WTC11 (cell line): ENCODE results near the gene ZNF18. TPM values are rescaled to one million over a fixed set of nuclear protein-coding genes. Genes with fewer than 3 reads are reported as not detected.

Experiments used
- ATAC-seq: fragments of 200-7000 bp; cut with Tn5 transposase; 2 replicates; pipeline ENCODE4 v1.10.0; 2021; ENCODE audit warnings: mild to moderate bottlenecking, moderate library complexity
- CTCF ChIA-PET: fragments of 300-600 bp; sonication (Branson Sonifier 250); formaldehyde crosslinking; loops from one replicate; lab custom pipeline; 2021; ENCODE audit warnings: antibody characterized with exemption; lab: Charles Lee
- POLR2A ChIA-PET: fragments of 350-600 bp; sonication (Branson Sonifier 250); formaldehyde crosslinking; loops from one replicate; lab custom pipeline; 2021; ENCODE audit warnings: antibody characterized with exemption; lab: Charles Lee
- DNase-seq: peaks from one replicate; pipeline ENCODE4 v3.0.0; 2021; ENCODE audit warnings: low spot score
- H3K27ac Mint-ChIP-seq: 2 replicates; pipeline ENCODE4 v1.8.0; 2021; ENCODE audit warnings: mixed read lengths
- H3K27me3 Mint-ChIP-seq: 2 replicates; pipeline ENCODE4 v1.8.0; 2021; ENCODE audit warnings: low read depth, mild to moderate bottlenecking, moderate library complexity, mixed read lengths
- H3K36me3 Mint-ChIP-seq: 2 replicates; pipeline ENCODE4 v1.8.0; 2021; ENCODE audit warnings: mixed read lengths
- H3K4me1 Mint-ChIP-seq: 2 replicates; pipeline ENCODE4 v1.8.0; 2022; ENCODE audit warnings: mixed read lengths
- H3K4me3 Mint-ChIP-seq: 2 replicates; pipeline ENCODE4 v1.8.0; 2021; ENCODE audit warnings: mild to moderate bottlenecking, moderate library complexity, mixed read lengths
- H3K9me3 Mint-ChIP-seq: 2 replicates; pipeline ENCODE4 v1.8.0; 2021; ENCODE audit warnings: mixed read lengths
- CREM ChIP-seq: sonication (generic); formaldehyde crosslinking; IDR thresholded peaks from 2 replicates; pipeline ENCODE4 v1.8.1; 2022; ENCODE audit warnings: mild to moderate bottlenecking, missing genetic modification reagents, moderate library complexity
- GABPB1 ChIP-seq: sonication (generic); formaldehyde crosslinking; IDR thresholded peaks from 2 replicates; pipeline ENCODE4 v1.8.1; 2023; ENCODE audit warnings: mild to moderate bottlenecking, missing genetic modification reagents
- JAZF1 ChIP-seq: fragments of 250-450 bp; sonication (Bioruptor Pico); IDR thresholded peaks from 2 replicates; pipeline ENCODE4 v1.9.0; 2021; ENCODE audit warnings: moderate library complexity, mild to moderate bottlenecking, inconsistent platforms
- MXD4 ChIP-seq: fragments of 250-450 bp; sonication (Bioruptor Pico); IDR thresholded peaks from 2 replicates; pipeline ENCODE4 v1.8.0; 2021; ENCODE audit warnings: mild to moderate bottlenecking, moderate library complexity, borderline replicate concordance
- NFATC4 ChIP-seq: fragments of 250-450 bp; sonication (Bioruptor Pico); IDR thresholded peaks from 2 replicates; pipeline ENCODE4 v1.9.0; 2021; ENCODE audit warnings: mild to moderate bottlenecking
- NFYB ChIP-seq: sonication (generic); formaldehyde crosslinking; conservative IDR thresholded peaks from 2 replicates; pipeline ENCODE4 v1.8.0; 2022; ENCODE audit warnings: low read depth, missing genetic modification reagents
- RELA ChIP-seq: sonication (generic); formaldehyde crosslinking; IDR thresholded peaks from 2 replicates; pipeline ENCODE4 v1.8.1; 2022; ENCODE audit warnings: missing genetic modification reagents, mild to moderate bottlenecking, borderline replicate concordance
- RORB ChIP-seq: fragments of 250-450 bp; sonication (Bioruptor Pico); IDR thresholded peaks from 2 replicates; pipeline ENCODE4 v1.9.0; 2021; ENCODE audit warnings: mild to moderate bottlenecking
- SMAD4 ChIP-seq: sonication (generic); formaldehyde crosslinking; IDR thresholded peaks from 2 replicates; pipeline ENCODE4 v1.8.0; 2022; ENCODE audit warnings: mild to moderate bottlenecking, missing genetic modification reagents
- ZNF263 ChIP-seq: sonication (generic); formaldehyde crosslinking; IDR thresholded peaks from 2 replicates; pipeline ENCODE4 v1.8.1; 2022; ENCODE audit warnings: low read depth, mild to moderate bottlenecking, moderate library complexity, missing genetic modification reagents
- total RNA-seq: library from RNA; stranded (reverse); gene quantifications from 3 replicates; pipeline ENCODE4 v1.2.3, GENCODE V29; 2021
- TF ChIP-seq, protein P1 (sequence below): sonication (generic); formaldehyde crosslinking; IDR thresholded peaks from 2 replicates; pipeline ENCODE4 v1.8.1; 2023; ENCODE audit warnings: mild to moderate bottlenecking, moderate library complexity, missing genetic modification reagents
- TF ChIP-seq, protein P2 (sequence below): sonication (generic); formaldehyde crosslinking; IDR thresholded peaks from 2 replicates; pipeline ENCODE4 v1.8.0; 2022; ENCODE audit warnings: mild to moderate bottlenecking, missing genetic modification reagents
- TF ChIP-seq, protein P3 (sequence below): sonication (generic); formaldehyde crosslinking; IDR thresholded peaks from 2 replicates; pipeline ENCODE4 v1.8.0; 2023; ENCODE audit warnings: mild to moderate bottlenecking, missing genetic modification reagents
- TF ChIP-seq, protein P4 (sequence below): sonication (generic); formaldehyde crosslinking; conservative IDR thresholded peaks from 2 replicates; pipeline ENCODE4 v1.8.1; 2023; ENCODE audit warnings: mild to moderate bottlenecking, low read depth, missing genetic modification reagents, moderate library complexity
- TF ChIP-seq, protein P5 (sequence below): fragments of 250-450 bp; sonication (Bioruptor Pico); IDR thresholded peaks from 2 replicates; pipeline ENCODE4 v1.9.0; 2021; ENCODE audit warnings: mild to moderate bottlenecking
- TF ChIP-seq, protein P6 (sequence below): sonication (generic); formaldehyde crosslinking; IDR thresholded peaks from 2 replicates; pipeline ENCODE4 v1.8.1; 2022; ENCODE audit warnings: mild to moderate bottlenecking, moderate library complexity, missing genetic modification reagents

Gene ZNF18
- total RNA-seq, 1 experiment from 2014 or later = 13.3 TPM

DNA sequence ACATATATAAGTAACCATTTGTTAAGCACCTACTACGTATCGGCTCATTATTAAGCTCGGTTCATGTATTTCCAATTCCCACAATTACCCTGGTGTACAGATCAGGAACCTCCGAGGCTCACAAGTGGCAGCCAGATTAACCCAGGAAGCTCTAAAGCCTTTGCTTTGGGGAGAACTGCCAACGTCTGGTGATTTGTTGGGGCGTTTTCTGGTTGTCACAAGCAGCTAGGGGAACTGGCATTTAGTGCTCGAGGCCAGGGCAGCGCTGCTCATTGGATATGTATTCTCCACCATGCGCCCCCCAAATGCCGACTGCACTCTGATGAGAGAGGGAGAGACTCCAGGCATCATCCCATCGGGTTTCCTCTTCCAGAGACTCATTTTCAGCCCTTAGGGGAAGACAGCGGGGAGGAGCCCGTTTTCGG, 541 bp downstream of the ZNF18 start:
- peak overlapping the region; percentile 83 for H3K4me3 Mint-ChIP-seq
- no peak for ATAC-seq
- H3K27me3 Mint-ChIP-seq = no peaks in the 10 kb centered on the region
- peaks cover 26% of the 10 kb centered on the region for H3K4me1 Mint-ChIP-seq
- ChIA-PET POLR2A (interaction anchor here (0.6 to 2.7 kb wide), 11 partner anchors 10 to 1022 kb away, joined by 3 to 43 read pairs (median 4); partner anchors contain the start of gene MAP2K4), CTCF (interaction anchor here (0.9 to 2.0 kb wide), 13 partner anchors 10 to 1350 kb away, joined by 3 to 15 read pairs (median 4); partner anchors contain the start of gene MAP2K4)
- no peak for DNase-seq
- H3K27ac Mint-ChIP-seq = peak overlapping the region; percentile 41; the same call in 1 of the 2 replicates
- H3K36me3 Mint-ChIP-seq = peaks cover 17% of the 10 kb centered on the region
- H3K9me3 Mint-ChIP-seq = peaks cover 10% of the 10 kb centered on the region; the same call in 1 of the 2 replicates
- TF ChIP-seq NFYB (CRISPR knock-in tag) (0 out of 2 replicates have a peak, but pooled peaks have one; percentile 4), GABPB1 (CRISPR knock-in tag) (no peak), RORB (no peak)

DNA sequence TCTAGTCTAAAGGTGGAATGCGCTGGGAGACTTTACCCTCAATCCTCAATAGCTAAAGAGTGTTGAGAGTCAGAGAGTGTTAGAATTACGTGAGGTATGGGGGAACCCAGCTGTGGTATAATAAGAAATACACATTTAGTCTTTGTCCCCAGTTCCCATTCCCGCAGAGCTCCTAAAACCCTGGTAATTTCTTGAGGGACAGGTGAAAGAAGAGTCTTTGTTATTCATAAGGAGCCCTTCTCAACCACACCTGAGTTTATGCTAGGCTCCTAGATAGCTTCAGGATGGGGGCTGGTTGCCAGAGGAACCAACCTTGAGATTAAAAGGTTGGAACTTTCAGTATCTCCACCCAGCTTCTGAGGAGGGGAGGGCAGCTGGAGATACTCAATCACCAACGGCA, 5.8 kb downstream of the ZNF18 start:
- CTCF ChIA-PET = interaction anchor here (0.6 to 1.8 kb wide), 4 partner anchors 11 to 1116 kb away, joined by 3 to 10 read pairs (median 4); no protein-coding TSS in a partner anchor

More for the DNA sequence above, 5.8 kb downstream of the ZNF18 start:
- ATAC-seq = peak; percentile 85
- Mint-ChIP-seq H3K36me3 (peaks cover 50% of the 10 kb centered on the region), H3K27me3 (no peaks in the 10 kb centered on the region), H3K4me3 (peak overlapping the region; percentile 16; the same call in 1 of the 2 replicates), H3K27ac (peak overlapping the region; percentile 63), H3K4me1 (peaks cover 68% of the 10 kb centered on the region), H3K9me3 (peaks cover 10% of the 10 kb centered on the region; the same call in 1 of the 2 replicates)
- DNase-seq = no peak
- TF ChIP-seq MXD4 (CRISPR knock-in tag) (no peak), SMAD4 (no peak), CREM (CRISPR knock-in tag) (no peak), ZNF263 (no peak), JAZF1 (CRISPR knock-in tag) (no peak), RELA (CRISPR knock-in tag) (no peak), NFATC4 (CRISPR knock-in tag) (no peak)
- TF ChIP-seq, protein P1, sequence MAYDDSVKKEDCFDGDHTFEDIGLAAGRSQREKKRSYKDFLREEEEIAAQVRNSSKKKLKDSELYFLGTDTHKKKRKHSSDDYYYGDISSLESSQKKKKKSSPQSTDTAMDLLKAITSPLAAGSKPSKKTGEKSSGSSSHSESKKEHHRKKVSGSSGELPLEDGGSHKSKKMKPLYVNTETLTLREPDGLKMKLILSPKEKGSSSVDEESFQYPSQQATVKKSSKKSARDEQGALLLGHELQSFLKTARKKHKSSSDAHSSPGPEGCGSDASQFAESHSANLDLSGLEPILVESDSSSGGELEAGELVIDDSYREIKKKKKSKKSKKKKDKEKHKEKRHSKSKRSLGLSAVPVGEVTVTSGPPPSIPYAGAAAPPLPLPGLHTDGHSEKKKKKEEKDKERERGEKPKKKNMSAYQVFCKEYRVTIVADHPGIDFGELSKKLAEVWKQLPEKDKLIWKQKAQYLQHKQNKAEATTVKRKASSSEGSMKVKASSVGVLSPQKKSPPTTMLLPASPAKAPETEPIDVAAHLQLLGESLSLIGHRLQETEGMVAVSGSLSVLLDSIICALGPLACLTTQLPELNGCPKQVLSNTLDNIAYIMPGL (CRISPR knock-in tag) = no peak
- TF ChIP-seq, protein P2, sequence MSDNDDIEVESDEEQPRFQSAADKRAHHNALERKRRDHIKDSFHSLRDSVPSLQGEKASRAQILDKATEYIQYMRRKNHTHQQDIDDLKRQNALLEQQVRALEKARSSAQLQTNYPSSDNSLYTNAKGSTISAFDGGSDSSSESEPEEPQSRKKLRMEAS (CRISPR knock-in tag) = no peak
- TF ChIP-seq, protein P3, sequence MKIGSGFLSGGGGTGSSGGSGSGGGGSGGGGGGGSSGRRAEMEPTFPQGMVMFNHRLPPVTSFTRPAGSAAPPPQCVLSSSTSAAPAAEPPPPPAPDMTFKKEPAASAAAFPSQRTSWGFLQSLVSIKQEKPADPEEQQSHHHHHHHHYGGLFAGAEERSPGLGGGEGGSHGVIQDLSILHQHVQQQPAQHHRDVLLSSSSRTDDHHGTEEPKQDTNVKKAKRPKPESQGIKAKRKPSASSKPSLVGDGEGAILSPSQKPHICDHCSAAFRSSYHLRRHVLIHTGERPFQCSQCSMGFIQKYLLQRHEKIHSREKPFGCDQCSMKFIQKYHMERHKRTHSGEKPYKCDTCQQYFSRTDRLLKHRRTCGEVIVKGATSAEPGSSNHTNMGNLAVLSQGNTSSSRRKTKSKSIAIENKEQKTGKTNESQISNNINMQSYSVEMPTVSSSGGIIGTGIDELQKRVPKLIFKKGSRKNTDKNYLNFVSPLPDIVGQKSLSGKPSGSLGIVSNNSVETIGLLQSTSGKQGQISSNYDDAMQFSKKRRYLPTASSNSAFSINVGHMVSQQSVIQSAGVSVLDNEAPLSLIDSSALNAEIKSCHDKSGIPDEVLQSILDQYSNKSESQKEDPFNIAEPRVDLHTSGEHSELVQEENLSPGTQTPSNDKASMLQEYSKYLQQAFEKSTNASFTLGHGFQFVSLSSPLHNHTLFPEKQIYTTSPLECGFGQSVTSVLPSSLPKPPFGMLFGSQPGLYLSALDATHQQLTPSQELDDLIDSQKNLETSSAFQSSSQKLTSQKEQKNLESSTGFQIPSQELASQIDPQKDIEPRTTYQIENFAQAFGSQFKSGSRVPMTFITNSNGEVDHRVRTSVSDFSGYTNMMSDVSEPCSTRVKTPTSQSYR (CRISPR knock-in tag) = no peak
- TF ChIP-seq, protein P4, sequence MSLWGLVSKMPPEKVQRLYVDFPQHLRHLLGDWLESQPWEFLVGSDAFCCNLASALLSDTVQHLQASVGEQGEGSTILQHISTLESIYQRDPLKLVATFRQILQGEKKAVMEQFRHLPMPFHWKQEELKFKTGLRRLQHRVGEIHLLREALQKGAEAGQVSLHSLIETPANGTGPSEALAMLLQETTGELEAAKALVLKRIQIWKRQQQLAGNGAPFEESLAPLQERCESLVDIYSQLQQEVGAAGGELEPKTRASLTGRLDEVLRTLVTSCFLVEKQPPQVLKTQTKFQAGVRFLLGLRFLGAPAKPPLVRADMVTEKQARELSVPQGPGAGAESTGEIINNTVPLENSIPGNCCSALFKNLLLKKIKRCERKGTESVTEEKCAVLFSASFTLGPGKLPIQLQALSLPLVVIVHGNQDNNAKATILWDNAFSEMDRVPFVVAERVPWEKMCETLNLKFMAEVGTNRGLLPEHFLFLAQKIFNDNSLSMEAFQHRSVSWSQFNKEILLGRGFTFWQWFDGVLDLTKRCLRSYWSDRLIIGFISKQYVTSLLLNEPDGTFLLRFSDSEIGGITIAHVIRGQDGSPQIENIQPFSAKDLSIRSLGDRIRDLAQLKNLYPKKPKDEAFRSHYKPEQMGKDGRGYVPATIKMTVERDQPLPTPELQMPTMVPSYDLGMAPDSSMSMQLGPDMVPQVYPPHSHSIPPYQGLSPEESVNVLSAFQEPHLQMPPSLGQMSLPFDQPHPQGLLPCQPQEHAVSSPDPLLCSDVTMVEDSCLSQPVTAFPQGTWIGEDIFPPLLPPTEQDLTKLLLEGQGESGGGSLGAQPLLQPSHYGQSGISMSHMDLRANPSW (CRISPR knock-in tag) = no peak
- TF ChIP-seq, protein P5, sequence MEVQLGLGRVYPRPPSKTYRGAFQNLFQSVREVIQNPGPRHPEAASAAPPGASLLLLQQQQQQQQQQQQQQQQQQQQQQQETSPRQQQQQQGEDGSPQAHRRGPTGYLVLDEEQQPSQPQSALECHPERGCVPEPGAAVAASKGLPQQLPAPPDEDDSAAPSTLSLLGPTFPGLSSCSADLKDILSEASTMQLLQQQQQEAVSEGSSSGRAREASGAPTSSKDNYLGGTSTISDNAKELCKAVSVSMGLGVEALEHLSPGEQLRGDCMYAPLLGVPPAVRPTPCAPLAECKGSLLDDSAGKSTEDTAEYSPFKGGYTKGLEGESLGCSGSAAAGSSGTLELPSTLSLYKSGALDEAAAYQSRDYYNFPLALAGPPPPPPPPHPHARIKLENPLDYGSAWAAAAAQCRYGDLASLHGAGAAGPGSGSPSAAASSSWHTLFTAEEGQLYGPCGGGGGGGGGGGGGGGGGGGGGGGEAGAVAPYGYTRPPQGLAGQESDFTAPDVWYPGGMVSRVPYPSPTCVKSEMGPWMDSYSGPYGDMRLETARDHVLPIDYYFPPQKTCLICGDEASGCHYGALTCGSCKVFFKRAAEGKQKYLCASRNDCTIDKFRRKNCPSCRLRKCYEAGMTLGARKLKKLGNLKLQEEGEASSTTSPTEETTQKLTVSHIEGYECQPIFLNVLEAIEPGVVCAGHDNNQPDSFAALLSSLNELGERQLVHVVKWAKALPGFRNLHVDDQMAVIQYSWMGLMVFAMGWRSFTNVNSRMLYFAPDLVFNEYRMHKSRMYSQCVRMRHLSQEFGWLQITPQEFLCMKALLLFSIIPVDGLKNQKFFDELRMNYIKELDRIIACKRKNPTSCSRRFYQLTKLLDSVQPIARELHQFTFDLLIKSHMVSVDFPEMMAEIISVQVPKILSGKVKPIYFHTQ = no peak
- TF ChIP-seq, protein P6, sequence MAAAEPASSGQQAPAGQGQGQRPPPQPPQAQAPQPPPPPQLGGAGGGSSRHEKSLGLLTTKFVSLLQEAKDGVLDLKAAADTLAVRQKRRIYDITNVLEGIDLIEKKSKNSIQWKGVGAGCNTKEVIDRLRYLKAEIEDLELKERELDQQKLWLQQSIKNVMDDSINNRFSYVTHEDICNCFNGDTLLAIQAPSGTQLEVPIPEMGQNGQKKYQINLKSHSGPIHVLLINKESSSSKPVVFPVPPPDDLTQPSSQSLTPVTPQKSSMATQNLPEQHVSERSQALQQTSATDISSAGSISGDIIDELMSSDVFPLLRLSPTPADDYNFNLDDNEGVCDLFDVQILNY (CRISPR knock-in tag) = no peak
- POLR2A ChIA-PET = interaction anchor here (0.6 to 1.7 kb wide), 2 partner anchors 29 to 55 kb away, joined by 4 to 5 read pairs; partner anchors contain the start of gene MAP2K4
